ENCODE measurements around the gene MLLT1. TPM values are rescaled to one million over a fixed set of nuclear protein-coding genes. Genes with fewer than 3 reads are reported as not detected.

MLLT1 gene
- total and polyA plus RNA-seq, 8 donors = 3.1 to 33.8 (median 19.6) TPM

DNA sequence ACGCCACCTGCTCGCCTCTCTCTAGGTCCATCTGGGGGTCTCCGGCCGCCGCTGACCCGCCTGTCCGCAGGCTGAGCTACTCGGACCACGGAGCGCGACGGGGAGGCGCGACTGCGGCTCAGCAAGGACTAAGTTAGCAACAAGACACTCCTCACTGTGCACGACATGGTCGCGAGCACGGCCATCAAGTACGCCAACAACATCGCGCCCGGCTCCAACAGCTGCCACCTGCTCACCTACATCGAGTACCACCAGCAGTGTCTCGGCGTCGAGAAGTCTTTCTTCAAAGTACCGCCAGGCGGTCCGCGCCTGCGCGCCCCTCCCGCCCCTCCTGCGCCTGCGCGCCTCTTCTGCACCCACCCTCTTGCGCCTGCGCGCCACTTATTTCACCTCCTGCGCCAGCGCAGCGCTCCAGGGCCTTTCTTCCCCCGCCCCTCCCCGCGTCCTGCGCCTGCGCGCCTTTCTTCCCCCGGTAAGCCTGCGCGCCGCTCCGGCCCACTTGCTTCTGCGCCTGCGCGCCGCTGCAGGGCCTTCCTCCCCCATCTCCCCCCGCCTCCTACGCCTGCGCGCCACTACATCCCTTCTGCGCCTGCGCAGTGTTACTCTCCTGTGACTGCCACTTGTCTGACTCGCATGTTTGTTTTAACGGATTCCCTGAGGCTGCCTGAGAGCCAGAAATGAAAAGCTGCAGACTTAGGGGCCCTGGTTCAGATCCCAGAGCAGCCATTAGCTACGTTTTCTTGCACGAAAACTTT is 80.4 kb downstream of the MLLT1 start:
- no peak for TF ChIP-seq EP300 (IDR thresholded peaks at IDR 0.05)
- TF ChIP-seq POLR2AphosphoS5 (IDR thresholded peaks at IDR 0.05) = peak; percentile 2 to 56 (median 39)
- no peak for TF ChIP-seq POLR2A (IDR thresholded peaks at IDR 0.05)
- TF ChIP-seq, protein P1, sequence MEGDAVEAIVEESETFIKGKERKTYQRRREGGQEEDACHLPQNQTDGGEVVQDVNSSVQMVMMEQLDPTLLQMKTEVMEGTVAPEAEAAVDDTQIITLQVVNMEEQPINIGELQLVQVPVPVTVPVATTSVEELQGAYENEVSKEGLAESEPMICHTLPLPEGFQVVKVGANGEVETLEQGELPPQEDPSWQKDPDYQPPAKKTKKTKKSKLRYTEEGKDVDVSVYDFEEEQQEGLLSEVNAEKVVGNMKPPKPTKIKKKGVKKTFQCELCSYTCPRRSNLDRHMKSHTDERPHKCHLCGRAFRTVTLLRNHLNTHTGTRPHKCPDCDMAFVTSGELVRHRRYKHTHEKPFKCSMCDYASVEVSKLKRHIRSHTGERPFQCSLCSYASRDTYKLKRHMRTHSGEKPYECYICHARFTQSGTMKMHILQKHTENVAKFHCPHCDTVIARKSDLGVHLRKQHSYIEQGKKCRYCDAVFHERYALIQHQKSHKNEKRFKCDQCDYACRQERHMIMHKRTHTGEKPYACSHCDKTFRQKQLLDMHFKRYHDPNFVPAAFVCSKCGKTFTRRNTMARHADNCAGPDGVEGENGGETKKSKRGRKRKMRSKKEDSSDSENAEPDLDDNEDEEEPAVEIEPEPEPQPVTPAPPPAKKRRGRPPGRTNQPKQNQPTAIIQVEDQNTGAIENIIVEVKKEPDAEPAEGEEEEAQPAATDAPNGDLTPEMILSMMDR (IDR thresholded peaks at IDR 0.05) = peak in 4 of 7 experiments; percentile 37 to 55 (median 44)
- peak overlapping the region; percentile 55 to 77 (median 67) for H3K4me3 ChIP-seq
- no peaks in the 10 kb centered on the region for H3K9me3 ChIP-seq
- 0 to 1% (median 1%) methylated on average over 58 to 68 of the region's 68 CpGs for WGBS, 5 donors
- intact Hi-C loops (cut with DNase I; ENCODE audit: low total_unique reads) = no loop called here
- H3K27me3 ChIP-seq = no peaks in the 10 kb centered on the region
- peak; percentile 100 for DNase-seq
- H3K4me1 ChIP-seq = peaks cover 8 to 27% (median 24%) of the 10 kb centered on the region in 4 donors
- no peaks in the 10 kb centered on the region for H3K36me3 ChIP-seq
- peak overlapping the region; percentile 62 to 80 (median 73) for H3K27ac ChIP-seq

DNA sequence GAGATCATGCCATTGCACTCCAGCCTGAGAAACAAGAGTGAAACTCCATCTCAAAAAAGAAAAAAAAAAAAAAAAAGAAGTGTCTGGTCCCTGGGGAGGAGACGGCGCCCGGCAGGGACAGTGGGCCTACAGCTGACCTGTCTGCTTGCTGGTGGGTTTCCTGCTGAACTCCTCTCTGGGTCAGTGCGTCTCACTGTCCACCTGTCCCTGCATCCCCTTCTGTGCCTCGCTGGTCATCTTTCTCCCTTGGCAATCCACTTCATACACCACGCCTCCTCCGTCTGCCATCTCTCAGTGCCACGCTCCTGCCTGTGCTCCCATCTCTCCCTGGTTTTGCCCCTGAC is 80.9 kb downstream of the MLLT1 start:
- TF ChIP-seq, protein P1 (IDR thresholded peaks at IDR 0.05) = no peak
- peaks cover 8 to 27% (median 24%) of the 10 kb centered on the region in 4 donors for H3K4me1 ChIP-seq
- H3K9me3 ChIP-seq = no peaks in the 10 kb centered on the region
- peak overlapping the region; percentile 55 to 77 (median 67) for H3K4me3 ChIP-seq
- DNase-seq = no peak
- H3K36me3 ChIP-seq = no peaks in the 10 kb centered on the region
- no peaks in the 10 kb centered on the region for H3K27me3 ChIP-seq
- peak overlapping the region in 4 of 5 donors; percentile 44 to 80 (median 68) for H3K27ac ChIP-seq
- intact Hi-C loops (cut with DNase I; ENCODE audit: low total_unique reads) = no loop called here
- 12 to 40% (median 31%) methylated on average over 8 of the region's 8 CpGs for WGBS, 5 donors

DNA sequence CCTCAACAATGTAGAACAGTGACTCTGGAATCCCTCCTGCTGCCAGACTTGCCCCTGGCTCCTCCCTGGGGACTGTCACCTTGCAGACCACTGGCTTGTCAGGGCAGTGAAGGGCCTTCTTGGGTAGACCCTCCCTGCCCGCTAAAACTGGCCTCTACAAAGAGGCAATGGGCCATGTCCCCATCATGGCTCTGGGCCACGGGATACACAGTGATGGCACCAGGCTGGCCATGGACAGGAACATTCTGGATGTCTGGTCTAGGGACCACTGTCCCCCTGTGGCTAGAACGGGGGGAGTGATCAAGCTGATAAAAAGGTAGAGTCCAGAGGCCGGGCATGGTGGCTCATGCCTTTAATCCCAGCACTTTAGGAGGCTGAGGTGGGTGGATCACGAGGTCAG is 83.4 kb downstream of the MLLT1 start:
- Histone ChIP-seq H3K36me3 (no peaks in the 10 kb centered on the region), H3K27ac (no peak overlapping the region), H3K4me3 (no peak overlapping the region), H3K9me3 (no peaks in the 10 kb centered on the region), H3K4me1 (peaks cover 8 to 21% (median 18%) of the 10 kb centered on the region in 4 donors), H3K27me3 (no peaks in the 10 kb centered on the region)
- TF ChIP-seq EP300 (IDR thresholded peaks at IDR 0.05) (no peak), POLR2A (IDR thresholded peaks at IDR 0.05) (no peak), POLR2AphosphoS5 (IDR thresholded peaks at IDR 0.05) (no peak)
- TF ChIP-seq, protein P1 (IDR thresholded peaks at IDR 0.05) = no peak
- DNase-seq = no peak
- intact Hi-C loops (cut with DNase I; ENCODE audit: low total_unique reads) = no loop called here
- 91 to 98% (median 96%) methylated on average over 5 of the region's 5 CpGs for WGBS, 5 donors

DNA sequence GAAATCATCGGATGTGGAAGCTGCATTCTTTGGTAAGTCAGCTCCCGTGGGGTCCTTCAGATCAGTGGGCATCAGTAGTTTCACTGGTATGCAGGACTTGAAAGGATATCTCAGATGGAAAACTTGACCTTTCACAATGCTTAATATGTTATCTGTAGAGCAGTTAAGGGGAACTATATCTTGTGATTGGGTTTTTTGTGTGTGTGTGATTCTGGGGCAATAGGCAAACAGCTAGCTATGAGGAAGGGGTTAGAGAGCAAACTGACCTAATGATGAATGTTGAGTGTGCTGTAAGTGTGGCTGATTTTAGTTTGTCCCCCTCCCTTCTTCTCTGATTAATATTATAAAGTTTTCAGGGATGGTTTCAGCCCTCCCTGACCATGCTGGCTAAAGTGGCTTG is 91.0 kb downstream of the MLLT1 start:
- no peaks in the 10 kb centered on the region for H3K4me1 ChIP-seq
- intact Hi-C loops (cut with DNase I; ENCODE audit: low total_unique reads) = no loop called here
- H3K27me3 ChIP-seq = no peaks in the 10 kb centered on the region
- TF ChIP-seq POLR2AphosphoS5 (IDR thresholded peaks at IDR 0.05) (no peak), POLR2A (IDR thresholded peaks at IDR 0.05) (no peak), EP300 (IDR thresholded peaks at IDR 0.05) (no peak)
- TF ChIP-seq, protein P1 (IDR thresholded peaks at IDR 0.05) = no peak
- WGBS, 5 donors = 48 to 80% (median 74%) methylated on average over 2 of the region's 2 CpGs
- H3K27ac ChIP-seq = no peak overlapping the region
- no peak overlapping the region for H3K4me3 ChIP-seq
- DNase-seq = no peak
- no peaks in the 10 kb centered on the region for H3K36me3 ChIP-seq
- peaks cover 0 to 4% (median 0%) of the 10 kb centered on the region in 4 donors for H3K9me3 ChIP-seq

Measured in stomach (tissue), 9 donors.